Measurements from ENCODE around the gene GLYATL1.

The GLYATL1 gene

DNA sequence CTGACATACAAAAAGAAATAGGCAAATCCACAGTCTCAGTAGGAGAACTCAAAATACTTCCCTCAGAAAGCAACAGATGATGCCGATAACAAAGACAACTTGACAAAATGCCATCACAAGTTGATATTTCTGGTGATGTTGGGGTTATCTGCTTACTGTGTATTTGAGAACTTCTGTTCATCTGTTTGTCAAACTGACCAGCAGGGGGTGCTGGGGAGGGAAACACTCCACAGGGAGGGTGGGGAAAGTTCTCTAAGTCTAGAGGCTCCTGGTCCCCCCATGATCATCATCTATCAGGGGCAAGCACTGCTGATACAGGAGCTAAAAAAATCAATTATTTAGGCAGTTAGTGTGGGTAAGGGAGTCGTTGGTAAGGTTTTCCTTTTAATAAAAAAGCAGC is 19.2 kb downstream of the GLYATL1 start:
- Histone ChIP-seq H3K9ac (ENCODE audit: low read depth, low read length) (no peak overlapping the region), H3K4me1 (ENCODE audit: control insufficient read depth, insufficient read depth, low read length) (no peaks in the 10 kb centered on the region), H3K27me3 (ENCODE audit: control insufficient read depth, insufficient read depth, low read length) (peaks cover 5% of the 10 kb centered on the region), H3K4me3 (ENCODE audit: low read length) (no peak overlapping the region), H3K4me2 (ENCODE audit: low read length) (no peak overlapping the region), H3K36me3 (ENCODE audit: insufficient read depth, low read length) (no peaks in the 10 kb centered on the region), H3K9me3 (replicated peaks; ENCODE audit: low read length) (no peaks in the 10 kb centered on the region)

DNA sequence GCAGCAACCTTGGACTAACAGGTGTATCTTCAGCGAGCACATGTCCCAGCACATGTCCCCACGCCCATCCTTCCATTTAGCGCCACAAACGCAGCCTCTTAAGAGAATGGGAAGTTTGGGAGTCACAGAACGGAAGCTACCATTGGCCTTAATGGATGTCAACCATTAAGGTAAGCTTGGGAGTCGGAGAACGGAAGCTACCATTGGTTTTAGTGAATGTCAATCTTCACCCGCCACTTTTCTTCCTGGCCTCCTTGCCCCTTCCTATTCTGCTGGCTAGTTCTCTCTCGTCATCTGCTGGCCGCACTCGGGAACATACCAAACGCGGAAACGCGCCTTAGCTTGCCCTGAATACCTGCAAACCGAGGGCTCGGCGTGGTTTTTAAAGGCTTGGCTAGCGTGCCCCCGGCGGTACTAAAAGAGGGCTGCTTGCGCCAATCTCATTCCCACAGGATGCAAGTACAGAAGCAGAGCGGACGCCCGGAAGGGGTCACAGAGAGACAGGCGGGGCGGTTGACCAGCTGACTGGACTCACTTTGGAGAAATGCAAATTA is 24.3 kb downstream of the GLYATL1 start:
- Histone ChIP-seq H3K4me3 (ENCODE audit: low read length) (peak overlapping the region; percentile 59), H3K4me2 (ENCODE audit: low read length) (peak overlapping the region; percentile 75), H3K9me3 (replicated peaks; ENCODE audit: low read length) (no peaks in the 10 kb centered on the region), H3K4me1 (ENCODE audit: control insufficient read depth, insufficient read depth, low read length) (no peaks in the 10 kb centered on the region), H3K36me3 (ENCODE audit: insufficient read depth, low read length) (no peaks in the 10 kb centered on the region), H3K9ac (ENCODE audit: low read depth, low read length) (no peak overlapping the region), H3K27me3 (ENCODE audit: control insufficient read depth, insufficient read depth, low read length) (peaks cover 34% of the 10 kb centered on the region)

DNA sequence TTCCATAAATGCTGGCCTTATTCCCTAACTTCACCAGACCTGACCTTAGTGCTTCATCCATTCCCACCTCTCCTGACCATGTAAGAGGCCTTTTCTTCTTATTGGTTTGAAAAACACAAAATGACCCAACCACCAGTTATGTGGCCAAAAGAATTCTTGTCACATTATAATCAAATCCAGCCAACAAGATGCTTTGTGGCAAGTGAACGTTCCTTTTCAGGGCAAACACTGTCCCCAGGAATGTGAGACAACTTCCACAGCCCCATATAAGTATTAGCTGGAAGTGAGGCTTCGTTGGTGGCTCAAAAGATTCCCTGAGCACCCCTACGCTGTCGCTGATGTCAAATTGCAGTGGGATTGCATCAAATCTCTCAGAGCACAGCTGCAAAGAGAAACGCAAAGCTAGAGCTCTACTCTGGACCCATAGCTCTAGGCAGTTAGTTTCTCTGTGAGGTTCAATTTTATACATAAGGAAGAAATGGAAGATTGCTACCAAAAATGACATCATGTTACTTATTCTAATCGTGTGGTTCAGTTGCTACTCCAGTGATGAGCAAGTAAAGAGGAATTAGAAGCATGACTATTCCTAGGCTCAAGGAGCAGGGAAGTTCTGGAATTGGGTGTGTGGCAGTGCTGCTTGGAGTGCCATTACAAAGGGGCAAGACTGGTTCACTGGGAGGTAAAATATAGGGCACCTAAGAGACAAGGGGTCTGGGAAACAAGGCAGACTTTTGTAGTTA is 26.1 kb downstream of the GLYATL1 start:
- no peaks in the 10 kb centered on the region for H3K4me1 ChIP-seq (ENCODE audit: control insufficient read depth, insufficient read depth, low read length)
- no peaks in the 10 kb centered on the region for H3K36me3 ChIP-seq (ENCODE audit: insufficient read depth, low read length)
- no peak overlapping the region for H3K4me2 ChIP-seq (ENCODE audit: low read length)
- no peaks in the 10 kb centered on the region for H3K9me3 ChIP-seq (replicated peaks; ENCODE audit: low read length)
- no peak overlapping the region for H3K4me3 ChIP-seq (ENCODE audit: low read length)
- H3K27me3 ChIP-seq (ENCODE audit: control insufficient read depth, insufficient read depth, low read length): peaks cover 47% of the 10 kb centered on the region
- no peak overlapping the region for H3K9ac ChIP-seq (ENCODE audit: low read depth, low read length)

DNA sequence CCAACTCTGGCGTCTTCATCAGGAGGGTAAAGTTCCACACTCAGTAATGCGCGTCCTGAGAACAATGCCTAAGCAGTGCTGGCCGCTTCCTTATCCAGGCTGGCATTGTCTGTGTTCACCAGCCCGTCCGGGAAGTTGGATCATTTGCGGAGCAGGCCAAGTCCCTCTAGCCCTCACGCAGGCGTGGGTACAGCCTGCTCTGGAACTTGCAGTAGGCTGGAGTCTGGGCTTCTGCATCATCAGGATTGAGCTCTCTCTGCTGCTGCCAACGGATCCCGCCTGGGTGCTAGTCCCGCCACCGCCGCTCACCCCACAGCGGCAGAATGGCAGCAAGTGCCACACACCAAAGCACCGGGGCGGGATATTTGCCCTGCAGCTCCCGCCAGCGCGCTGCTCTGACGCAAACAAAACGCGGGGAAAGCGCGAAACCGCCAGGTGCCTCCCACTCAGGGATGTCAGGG is 29.0 kb downstream of the GLYATL1 start:
- H3K9me3 ChIP-seq (replicated peaks; ENCODE audit: low read length): no peaks in the 10 kb centered on the region
- peaks cover 45% of the 10 kb centered on the region for H3K27me3 ChIP-seq (ENCODE audit: control insufficient read depth, insufficient read depth, low read length)
- peak overlapping the region; percentile 33 for H3K4me2 ChIP-seq (ENCODE audit: low read length)
- no peaks in the 10 kb centered on the region for H3K36me3 ChIP-seq (ENCODE audit: insufficient read depth, low read length)
- no peaks in the 10 kb centered on the region for H3K4me1 ChIP-seq (ENCODE audit: control insufficient read depth, insufficient read depth, low read length)
- H3K9ac ChIP-seq (ENCODE audit: low read depth, low read length): no peak overlapping the region
- no peak overlapping the region for H3K4me3 ChIP-seq (ENCODE audit: low read length)

DNA sequence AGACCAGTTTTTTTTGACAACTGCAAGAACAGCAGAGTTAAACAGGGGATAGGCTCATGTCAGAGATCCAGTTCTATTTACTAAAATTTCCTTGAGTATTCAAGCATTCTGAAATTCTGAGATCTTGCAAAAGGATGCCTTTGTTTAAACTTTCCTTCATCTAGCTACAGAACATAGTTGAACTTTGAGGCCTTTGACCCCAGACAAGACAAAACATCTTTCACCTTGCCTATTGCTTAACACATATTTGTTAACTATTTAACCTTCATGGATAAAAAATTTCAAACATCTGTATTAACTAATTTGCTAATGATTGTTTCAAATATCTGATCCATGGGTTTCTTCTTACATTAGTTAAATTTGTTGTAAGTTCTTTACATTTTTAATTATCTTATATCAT is 38.2 kb downstream of the GLYATL1 start:
- no peaks in the 10 kb centered on the region for H3K27me3 ChIP-seq (ENCODE audit: control insufficient read depth, insufficient read depth, low read length)
- H3K4me3 ChIP-seq (ENCODE audit: low read length): no peak overlapping the region

DNA sequence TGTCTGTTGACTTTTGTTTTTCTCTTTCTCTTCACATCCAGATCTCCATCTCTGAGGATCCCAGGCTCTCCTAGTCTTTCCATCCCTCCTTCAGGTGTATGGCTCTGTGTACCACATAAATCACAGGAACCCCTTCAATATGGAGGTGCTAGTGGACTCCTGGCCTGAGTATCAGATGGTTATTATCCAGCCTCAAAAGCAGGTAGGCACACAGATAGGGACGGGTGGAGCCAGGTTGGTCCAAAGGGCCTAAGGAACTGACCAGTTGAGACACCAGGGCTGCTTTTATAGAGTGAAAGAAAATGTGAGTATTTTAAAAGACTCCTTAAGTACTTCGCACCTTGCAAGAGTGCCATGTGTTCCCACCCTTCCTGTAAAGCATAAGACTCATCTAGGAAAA is 39.9 kb downstream of the GLYATL1 start:
- Histone ChIP-seq H3K4me3 (ENCODE audit: low read length) (no peak overlapping the region), H3K27me3 (ENCODE audit: control insufficient read depth, insufficient read depth, low read length) (no peaks in the 10 kb centered on the region), H3K4me1 (ENCODE audit: control insufficient read depth, insufficient read depth, low read length) (no peaks in the 10 kb centered on the region), H3K36me3 (ENCODE audit: insufficient read depth, low read length) (no peaks in the 10 kb centered on the region), H3K9ac (ENCODE audit: low read depth, low read length) (no peak overlapping the region), H3K9me3 (replicated peaks; ENCODE audit: low read length) (no peaks in the 10 kb centered on the region), H3K4me2 (ENCODE audit: low read length) (no peak overlapping the region)

More for the DNA sequence above, 38.2 kb downstream of the GLYATL1 start:
- no peak overlapping the region for H3K4me2 ChIP-seq (ENCODE audit: low read length)
- H3K9ac ChIP-seq (ENCODE audit: low read depth, low read length): no peak overlapping the region
- no peaks in the 10 kb centered on the region for H3K36me3 ChIP-seq (ENCODE audit: insufficient read depth, low read length)
- no peaks in the 10 kb centered on the region for H3K9me3 ChIP-seq (replicated peaks; ENCODE audit: low read length)
- no peaks in the 10 kb centered on the region for H3K4me1 ChIP-seq (ENCODE audit: control insufficient read depth, insufficient read depth, low read length)

DNA sequence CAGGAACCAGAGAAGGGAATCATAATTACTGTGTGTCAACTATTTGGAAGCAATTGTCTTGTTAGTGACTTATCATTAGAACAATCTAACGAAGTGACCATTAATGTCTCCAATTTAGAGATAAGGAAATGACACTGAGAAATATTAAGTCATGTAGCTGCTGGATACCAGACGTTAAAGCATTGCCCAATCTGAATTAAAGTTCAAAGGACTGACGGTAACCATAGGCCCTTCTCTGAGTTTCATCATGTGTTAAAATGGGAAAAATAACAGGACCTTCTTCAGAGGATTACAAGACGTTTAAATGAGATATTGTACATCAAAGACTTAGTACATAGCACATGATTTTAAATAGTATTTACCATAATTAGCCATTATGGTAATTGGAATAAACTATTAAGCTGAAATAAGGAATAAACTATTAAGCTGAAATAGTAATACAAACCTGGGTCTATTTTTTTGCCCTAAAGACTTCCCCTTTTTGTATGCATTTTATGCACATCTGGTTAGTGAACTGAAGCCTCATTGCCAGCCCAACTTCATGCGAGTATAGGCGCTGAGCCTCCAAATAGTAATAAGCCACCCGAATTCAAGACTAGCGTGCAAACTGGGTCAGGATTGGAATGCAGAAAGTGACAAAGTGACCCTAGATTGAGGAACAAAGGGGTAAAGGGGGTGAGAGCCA is 41.0 kb downstream of the GLYATL1 start:
- Histone ChIP-seq H3K36me3 (ENCODE audit: insufficient read depth, low read length) (no peaks in the 10 kb centered on the region), H3K4me3 (ENCODE audit: low read length) (no peak overlapping the region), H3K4me1 (ENCODE audit: control insufficient read depth, insufficient read depth, low read length) (no peaks in the 10 kb centered on the region), H3K9ac (ENCODE audit: low read depth, low read length) (no peak overlapping the region), H3K9me3 (replicated peaks; ENCODE audit: low read length) (no peaks in the 10 kb centered on the region), H3K4me2 (ENCODE audit: low read length) (no peak overlapping the region), H3K27me3 (ENCODE audit: control insufficient read depth, insufficient read depth, low read length) (no peaks in the 10 kb centered on the region)

DNA sequence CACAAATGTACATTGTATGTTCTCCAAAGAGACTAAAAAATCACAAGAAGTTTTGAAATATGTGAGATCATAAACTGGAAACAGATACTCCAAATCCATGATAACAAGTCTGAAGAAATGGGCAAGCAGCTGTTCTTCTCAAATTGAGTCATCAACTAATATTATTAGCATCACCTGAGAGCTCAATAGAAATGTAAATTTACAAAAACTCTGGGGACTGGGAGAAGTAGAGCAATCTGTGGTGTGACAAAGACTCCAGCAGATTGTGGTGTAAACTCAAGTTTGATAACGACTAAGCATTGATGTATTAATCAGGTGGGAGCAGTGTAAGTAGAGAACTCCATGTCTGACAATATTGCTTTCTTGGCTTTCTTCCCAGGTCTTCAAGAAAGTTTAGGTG is 53.2 kb downstream of the GLYATL1 start:
- Histone ChIP-seq H3K36me3 (ENCODE audit: insufficient read depth, low read length) (no peaks in the 10 kb centered on the region), H3K27me3 (ENCODE audit: control insufficient read depth, insufficient read depth, low read length) (no peaks in the 10 kb centered on the region), H3K9me3 (replicated peaks; ENCODE audit: low read length) (no peaks in the 10 kb centered on the region), H3K4me2 (ENCODE audit: low read length) (no peak overlapping the region), H3K4me3 (ENCODE audit: low read length) (no peak overlapping the region), H3K4me1 (ENCODE audit: control insufficient read depth, insufficient read depth, low read length) (no peaks in the 10 kb centered on the region), H3K9ac (ENCODE audit: low read depth, low read length) (no peak overlapping the region)

DNA sequence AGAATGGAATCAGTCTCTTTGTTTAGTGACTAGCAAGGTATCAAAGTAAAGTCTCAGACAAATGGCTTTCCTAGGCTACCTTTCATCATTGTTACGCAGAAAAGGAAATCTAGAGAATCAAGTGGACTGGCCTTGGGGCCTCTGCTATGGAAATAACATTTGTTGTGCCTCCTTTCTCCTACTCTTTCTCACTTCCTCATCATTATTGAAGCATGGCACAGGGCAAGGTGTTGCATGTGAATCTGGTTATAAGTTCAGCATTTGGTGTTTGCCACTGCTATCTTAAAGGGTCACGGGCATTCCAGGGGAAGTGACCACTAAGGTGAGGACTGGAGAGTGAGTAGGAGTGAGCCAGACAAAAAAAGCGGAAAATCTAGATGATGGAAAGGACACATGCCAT is 54.9 kb downstream of the GLYATL1 start:
- no peak overlapping the region for H3K9ac ChIP-seq (ENCODE audit: low read depth, low read length)
- H3K4me3 ChIP-seq (ENCODE audit: low read length): no peak overlapping the region
- no peak overlapping the region for H3K4me2 ChIP-seq (ENCODE audit: low read length)
- H3K36me3 ChIP-seq (ENCODE audit: insufficient read depth, low read length): no peaks in the 10 kb centered on the region
- H3K4me1 ChIP-seq (ENCODE audit: control insufficient read depth, insufficient read depth, low read length): no peaks in the 10 kb centered on the region
- no peaks in the 10 kb centered on the region for H3K27me3 ChIP-seq (ENCODE audit: control insufficient read depth, insufficient read depth, low read length)
- no peaks in the 10 kb centered on the region for H3K9me3 ChIP-seq (replicated peaks; ENCODE audit: low read length)

DNA sequence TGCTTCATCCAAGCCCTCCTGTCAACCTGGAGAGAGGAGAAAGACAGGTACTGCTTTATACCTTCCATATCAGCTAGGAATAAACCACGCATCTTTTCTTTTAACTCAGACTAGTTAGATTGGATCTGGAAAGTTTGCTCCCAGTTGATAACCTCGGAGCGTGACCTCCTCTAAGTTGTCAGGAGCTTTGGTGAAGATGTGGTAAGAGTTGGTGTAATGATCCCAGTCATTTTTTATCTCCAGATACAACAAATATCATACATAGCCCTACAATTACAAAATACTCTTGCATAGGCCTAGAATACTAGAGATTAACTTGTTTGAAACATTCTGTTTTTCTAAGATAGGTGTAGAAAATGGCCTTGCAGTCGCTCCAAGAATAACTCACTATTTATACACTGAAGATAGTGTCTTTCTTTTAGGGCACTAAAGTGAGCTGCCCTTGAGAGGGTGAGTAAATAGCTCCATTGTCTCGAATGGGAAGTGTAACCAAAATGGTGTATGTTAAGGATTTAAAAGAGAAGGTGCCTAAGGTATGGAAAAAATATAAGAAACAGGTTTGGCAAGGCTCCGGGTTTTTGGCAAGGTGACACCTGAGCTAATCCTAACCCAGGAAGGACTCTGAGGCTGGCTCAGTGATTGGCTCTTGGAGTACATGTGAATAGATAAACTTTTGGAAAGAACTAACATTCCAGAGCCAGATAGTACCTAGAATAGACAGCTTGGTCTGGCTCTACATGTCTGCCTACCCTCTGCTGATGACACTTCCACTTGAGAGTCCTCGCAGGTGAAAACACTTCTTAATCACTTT is 59.4 kb downstream of the GLYATL1 start:
- H3K4me2 ChIP-seq (ENCODE audit: low read length): no peak overlapping the region
- H3K9me3 ChIP-seq (replicated peaks; ENCODE audit: low read length): no peaks in the 10 kb centered on the region
- no peaks in the 10 kb centered on the region for H3K27me3 ChIP-seq (ENCODE audit: control insufficient read depth, insufficient read depth, low read length)
- no peak overlapping the region for H3K9ac ChIP-seq (ENCODE audit: low read depth, low read length)
- H3K4me1 ChIP-seq (ENCODE audit: control insufficient read depth, insufficient read depth, low read length): no peaks in the 10 kb centered on the region
- H3K4me3 ChIP-seq (ENCODE audit: low read length): no peak overlapping the region
- no peaks in the 10 kb centered on the region for H3K36me3 ChIP-seq (ENCODE audit: insufficient read depth, low read length)

DNA sequence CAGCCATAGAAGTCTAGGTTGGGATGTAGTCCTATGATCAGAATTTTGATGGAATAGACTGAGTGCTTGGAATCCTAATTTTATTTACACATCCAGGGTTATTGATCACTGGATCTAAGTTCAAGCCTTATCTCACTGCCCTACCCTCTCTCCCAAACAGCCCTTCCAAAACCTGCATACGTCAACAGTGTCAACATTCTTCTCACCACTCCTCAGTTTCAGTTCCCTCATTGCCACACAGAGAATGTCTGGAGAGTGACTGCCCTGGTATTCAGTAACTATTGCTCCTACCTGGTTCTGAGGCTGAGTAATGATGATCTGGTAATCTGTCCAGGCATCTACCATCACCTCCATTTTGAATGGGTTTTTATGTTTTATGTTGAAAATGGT is 60.0 kb downstream of the GLYATL1 start:
- no peak overlapping the region for H3K9ac ChIP-seq (ENCODE audit: low read depth, low read length)
- no peaks in the 10 kb centered on the region for H3K27me3 ChIP-seq (ENCODE audit: control insufficient read depth, insufficient read depth, low read length)
- H3K36me3 ChIP-seq (ENCODE audit: insufficient read depth, low read length): no peaks in the 10 kb centered on the region
- no peaks in the 10 kb centered on the region for H3K4me1 ChIP-seq (ENCODE audit: control insufficient read depth, insufficient read depth, low read length)
- H3K4me3 ChIP-seq (ENCODE audit: low read length): no peak overlapping the region
- H3K9me3 ChIP-seq (replicated peaks; ENCODE audit: low read length): no peaks in the 10 kb centered on the region
- no peak overlapping the region for H3K4me2 ChIP-seq (ENCODE audit: low read length)
